ENCODE measurements around the gene GRB10. TPM values are rescaled to one million over a fixed set of nuclear protein-coding genes. Genes with fewer than 3 reads are reported as not detected.

GRB10 gene
- total RNA-seq, 4 donors from 2014 or later, result 37.1 to 109 (median 74.0) TPM

- TF ChIP-seq CTCF (IDR thresholded peaks at IDR 0.05; ENCODE audit: low read depth), result no peak
Measured at GRCh38 chr7:50731703-50732582, 50.8 kb downstream of the GRB10 start.

- no peak for TF ChIP-seq CTCF (IDR thresholded peaks at IDR 0.05; ENCODE audit: low read depth)
Measured at GRCh38 chr7:50730446-50731400, 52.0 kb downstream of the GRB10 start.

- no peak for TF ChIP-seq CTCF (IDR thresholded peaks at IDR 0.05; ENCODE audit: low read depth)
Measured at GRCh38 chr7:50729962-50730361, 52.7 kb downstream of the GRB10 start.

GRCh38 chr7:50728184-50728583, 54.5 kb downstream of the GRB10 start:
- no peak for TF ChIP-seq CTCF (IDR thresholded peaks at IDR 0.05; ENCODE audit: low read depth)

GRCh38 chr7:50727711-50728110, 55.0 kb downstream of the GRB10 start:
- no peak for TF ChIP-seq CTCF (IDR thresholded peaks at IDR 0.05; ENCODE audit: low read depth)

- no peak for TF ChIP-seq CTCF (IDR thresholded peaks at IDR 0.05; ENCODE audit: low read depth)
Measured at GRCh38 chr7:50727072-50727471, 55.6 kb downstream of the GRB10 start.

DNA sequence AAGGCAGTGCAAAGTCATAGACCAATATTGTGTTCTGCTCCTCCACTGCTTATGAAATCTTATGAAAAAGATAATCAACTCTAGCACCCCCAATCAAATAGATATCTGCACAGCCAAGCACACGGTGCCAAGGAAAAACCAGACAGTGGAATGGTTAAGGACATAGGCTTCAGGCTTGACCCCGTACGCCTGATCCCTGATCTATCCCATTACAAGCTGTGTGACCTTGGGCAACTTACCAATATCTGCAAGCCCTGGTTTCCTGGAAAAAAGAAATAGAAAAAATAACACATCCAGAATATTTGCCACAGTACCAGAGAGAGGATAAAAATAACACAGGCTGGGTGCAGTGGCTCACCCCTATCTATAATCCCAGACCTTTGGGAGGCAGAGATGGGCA, 56.9 kb downstream of the GRB10 start:
- no peak for TF ChIP-seq CTCF (IDR thresholded peaks at IDR 0.05; ENCODE audit: low read depth)

All from subcutaneous adipose tissue (tissue), 4 donors.